ENCODE data around the gene MYO5B.

MYO5B gene

DNA sequence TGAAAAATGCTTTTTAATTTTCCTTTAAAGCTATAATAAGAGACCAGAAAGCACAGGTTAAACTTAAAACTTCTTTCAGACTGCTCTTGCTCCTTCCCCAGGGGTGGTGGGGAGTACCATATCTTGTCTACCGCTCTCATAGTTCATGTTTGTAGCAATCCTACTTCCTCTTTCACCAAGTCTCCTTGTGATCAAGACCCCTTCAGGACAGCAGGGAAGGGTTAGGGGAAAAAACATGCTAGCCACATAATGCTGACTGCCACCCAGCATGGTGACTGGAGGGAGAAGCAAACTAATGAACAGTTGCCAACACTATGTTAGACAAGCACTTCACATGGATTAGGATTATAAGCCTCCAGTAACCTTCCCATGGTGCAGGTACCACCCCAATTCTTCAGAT lies 8.6 kb downstream of the MYO5B start:
- Histone ChIP-seq H3K27me3 (replicated peaks) (peaks cover 3% of the 10 kb centered on the region), H3K36me3 (replicated peaks) (no peaks in the 10 kb centered on the region), H3K27ac (no peak overlapping the region), H3K4me3 (ENCODE audit: low read depth, low read length) (no peak overlapping the region)
- in situ Hi-C loops (cut with HindIII; ENCODE audit: low pct_ligation_motif_present, low sequenced_read_pairs): no loop called here
- TF ChIP-seq, protein P1, sequence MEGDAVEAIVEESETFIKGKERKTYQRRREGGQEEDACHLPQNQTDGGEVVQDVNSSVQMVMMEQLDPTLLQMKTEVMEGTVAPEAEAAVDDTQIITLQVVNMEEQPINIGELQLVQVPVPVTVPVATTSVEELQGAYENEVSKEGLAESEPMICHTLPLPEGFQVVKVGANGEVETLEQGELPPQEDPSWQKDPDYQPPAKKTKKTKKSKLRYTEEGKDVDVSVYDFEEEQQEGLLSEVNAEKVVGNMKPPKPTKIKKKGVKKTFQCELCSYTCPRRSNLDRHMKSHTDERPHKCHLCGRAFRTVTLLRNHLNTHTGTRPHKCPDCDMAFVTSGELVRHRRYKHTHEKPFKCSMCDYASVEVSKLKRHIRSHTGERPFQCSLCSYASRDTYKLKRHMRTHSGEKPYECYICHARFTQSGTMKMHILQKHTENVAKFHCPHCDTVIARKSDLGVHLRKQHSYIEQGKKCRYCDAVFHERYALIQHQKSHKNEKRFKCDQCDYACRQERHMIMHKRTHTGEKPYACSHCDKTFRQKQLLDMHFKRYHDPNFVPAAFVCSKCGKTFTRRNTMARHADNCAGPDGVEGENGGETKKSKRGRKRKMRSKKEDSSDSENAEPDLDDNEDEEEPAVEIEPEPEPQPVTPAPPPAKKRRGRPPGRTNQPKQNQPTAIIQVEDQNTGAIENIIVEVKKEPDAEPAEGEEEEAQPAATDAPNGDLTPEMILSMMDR (IDR thresholded peaks at IDR 0.05; ENCODE audit: low read depth, low read length, missing control alignments): no peak
- no peak for DNase-seq

DNA sequence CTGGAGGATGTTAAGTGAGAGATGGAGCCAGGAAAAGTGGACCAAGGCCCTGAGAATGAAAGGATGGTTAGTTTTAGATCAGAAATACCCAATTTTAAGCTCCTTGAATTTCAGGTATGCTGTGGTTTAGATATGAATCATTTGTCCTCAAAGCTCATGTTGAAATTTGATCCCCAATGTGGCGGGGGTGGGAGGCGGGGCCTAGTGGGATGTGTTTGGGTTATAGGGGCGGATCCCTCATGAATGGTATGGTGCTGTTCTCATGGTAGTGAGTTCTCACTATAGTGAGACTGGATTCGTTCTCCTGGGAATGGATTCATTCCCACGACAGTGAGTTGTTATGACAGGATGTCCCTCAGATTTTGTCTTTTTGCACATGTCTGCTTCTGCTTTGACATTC lies 11.4 kb downstream of the MYO5B start:
- Histone ChIP-seq H3K4me3 (ENCODE audit: low read depth, low read length) (no peak overlapping the region), H3K27me3 (replicated peaks) (no peaks in the 10 kb centered on the region), H3K36me3 (replicated peaks) (no peaks in the 10 kb centered on the region), H3K27ac (no peak overlapping the region)
- TF ChIP-seq, protein P1 (IDR thresholded peaks at IDR 0.05; ENCODE audit: low read depth, low read length, missing control alignments): no peak
- in situ Hi-C loops (cut with HindIII; ENCODE audit: low pct_ligation_motif_present, low sequenced_read_pairs): no loop called here
- DNase-seq: peak; percentile 22

DNA sequence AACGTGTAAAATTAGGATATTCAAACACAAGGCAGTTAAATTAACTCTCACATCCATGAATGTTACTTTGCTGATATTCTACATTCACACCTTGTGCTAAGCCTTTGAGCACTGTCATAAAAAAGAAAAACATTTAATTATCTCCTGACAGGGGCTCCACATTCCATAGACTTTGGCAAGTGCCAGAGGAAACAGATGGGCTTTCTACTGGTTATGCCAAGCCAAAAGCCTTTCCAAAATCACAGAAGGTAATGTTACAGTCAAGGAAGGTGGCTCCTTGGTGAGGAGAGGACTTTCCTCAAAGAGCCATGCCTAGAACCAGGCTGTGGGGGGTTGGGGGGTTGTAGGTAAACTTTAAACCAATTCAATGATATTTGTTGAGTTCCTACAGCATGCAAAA lies 12.4 kb downstream of the MYO5B start:
- Histone ChIP-seq H3K27ac (no peak overlapping the region), H3K36me3 (replicated peaks) (no peaks in the 10 kb centered on the region), H3K4me3 (ENCODE audit: low read depth, low read length) (no peak overlapping the region), H3K27me3 (replicated peaks) (no peaks in the 10 kb centered on the region)
- in situ Hi-C loops (cut with HindIII; ENCODE audit: low pct_ligation_motif_present, low sequenced_read_pairs): no loop called here
- TF ChIP-seq, protein P1 (IDR thresholded peaks at IDR 0.05; ENCODE audit: low read depth, low read length, missing control alignments): no peak
- no peak for DNase-seq

DNA sequence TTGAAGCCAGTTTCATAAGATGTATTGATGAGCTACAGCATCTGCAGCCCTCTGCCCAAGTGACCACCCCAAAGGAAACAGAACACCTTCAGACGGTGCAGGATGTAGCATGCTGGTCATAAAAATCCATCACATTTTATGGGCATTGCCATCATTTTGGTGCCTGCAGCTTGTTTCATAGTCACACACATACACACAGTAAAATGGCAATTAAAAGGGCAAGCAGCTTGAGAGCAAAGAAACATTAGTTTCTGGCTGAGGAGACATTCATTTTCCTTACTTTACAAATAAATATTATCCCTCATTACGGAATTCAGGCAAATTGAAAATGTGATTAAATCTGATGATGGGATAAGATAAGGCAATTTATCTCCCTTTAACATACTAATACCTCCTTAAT lies 13.4 kb downstream of the MYO5B start:
- no peak for DNase-seq
- TF ChIP-seq, protein P1 (IDR thresholded peaks at IDR 0.05; ENCODE audit: low read depth, low read length, missing control alignments): no peak
- in situ Hi-C loops (cut with HindIII; ENCODE audit: low pct_ligation_motif_present, low sequenced_read_pairs): no loop called here

DNA sequence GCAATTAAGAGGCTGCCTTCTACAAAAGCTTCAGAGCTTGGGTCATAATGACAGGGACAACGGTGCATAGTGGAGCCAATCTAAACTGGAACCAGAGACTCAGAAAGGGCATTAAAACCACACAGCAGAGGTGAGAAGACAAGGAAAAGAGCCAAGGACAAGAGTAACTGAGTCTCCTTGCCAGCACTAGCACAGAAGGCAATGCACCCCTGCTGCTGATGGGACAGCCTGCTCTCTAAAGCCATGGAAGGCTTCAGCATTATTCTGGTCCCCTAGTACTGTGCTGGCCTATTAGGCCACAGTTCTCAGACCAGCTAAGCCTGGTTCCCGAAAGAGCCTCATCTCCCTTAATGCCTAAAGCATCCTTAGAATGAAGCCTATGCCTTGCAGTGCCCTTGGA lies 15.5 kb downstream of the MYO5B start:
- Histone ChIP-seq H3K27ac (no peak overlapping the region), H3K27me3 (replicated peaks) (no peaks in the 10 kb centered on the region), H3K4me3 (ENCODE audit: low read depth, low read length) (no peak overlapping the region), H3K36me3 (replicated peaks) (no peaks in the 10 kb centered on the region)
- no peak for DNase-seq
- TF ChIP-seq, protein P1 (IDR thresholded peaks at IDR 0.05; ENCODE audit: low read depth, low read length, missing control alignments): no peak
- in situ Hi-C loops (cut with HindIII; ENCODE audit: low pct_ligation_motif_present, low sequenced_read_pairs): no loop called here

More for the DNA sequence above, 13.4 kb downstream of the MYO5B start:
- H3K36me3 ChIP-seq (replicated peaks): no peaks in the 10 kb centered on the region
- no peak overlapping the region for H3K27ac ChIP-seq
- no peaks in the 10 kb centered on the region for H3K27me3 ChIP-seq (replicated peaks)
- no peak overlapping the region for H3K4me3 ChIP-seq (ENCODE audit: low read depth, low read length)

DNA sequence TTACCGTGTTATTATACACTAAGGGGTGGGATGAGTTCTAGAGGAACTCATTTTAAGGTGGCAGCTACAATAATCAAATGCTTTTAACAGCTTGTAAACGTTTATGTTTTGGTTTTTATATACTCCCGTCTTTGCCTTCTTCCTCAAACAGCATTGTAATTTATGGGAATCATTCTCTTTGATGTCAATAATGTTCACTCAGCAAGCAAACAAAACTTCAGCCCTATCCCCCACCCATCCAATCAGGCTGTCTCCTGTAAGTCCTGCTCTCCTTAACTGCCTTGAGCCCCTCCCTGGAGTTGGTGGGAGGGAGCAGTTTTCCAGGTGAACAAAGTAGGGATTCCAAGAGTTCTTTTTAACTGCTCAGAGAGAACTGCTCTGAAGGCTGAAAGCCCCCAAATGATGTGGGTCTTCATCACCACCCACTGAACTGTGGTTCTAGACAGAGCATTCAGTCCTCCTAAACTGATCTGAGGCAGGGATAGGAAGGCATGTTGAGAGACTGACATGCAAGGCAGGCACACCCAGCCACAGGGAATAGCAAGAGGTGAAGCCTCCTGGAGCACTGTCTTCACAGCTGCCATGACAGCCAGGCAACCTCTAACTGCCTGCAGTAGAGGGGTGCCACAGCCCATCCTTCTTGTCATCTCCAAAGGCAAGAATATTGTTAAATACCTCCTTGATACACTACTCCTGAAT lies 17.5 kb downstream of the MYO5B start:
- DNase-seq: no peak
- TF ChIP-seq, protein P1 (IDR thresholded peaks at IDR 0.05; ENCODE audit: low read depth, low read length, missing control alignments): no peak
- Histone ChIP-seq H3K36me3 (replicated peaks) (no peaks in the 10 kb centered on the region), H3K27ac (no peak overlapping the region), H3K27me3 (replicated peaks) (no peaks in the 10 kb centered on the region), H3K4me3 (ENCODE audit: low read depth, low read length) (no peak overlapping the region)
- in situ Hi-C loops (cut with HindIII; ENCODE audit: low pct_ligation_motif_present, low sequenced_read_pairs): no loop called here
